SKM-1 treated with dmso at 0.1 percent for 144 hours (cell line): ENCODE results near the gene RRP15.

Experiments used
- DNase-seq: peaks from one replicate; lab custom pipeline; 2025; ENCODE audit not compliant: unreplicated experiment; lab: John Stamatoyannopoulos, UW

Gene RRP15

GRCh38 chr1:218361298-218362065 is 76.4 kb downstream of the RRP15 start:
- no peak for DNase-seq

- DNase-seq, result no peak
Measured at GRCh38 chr1:218362418-218363076, 77.5 kb downstream of the RRP15 start.

GRCh38 chr1:218363141-218363540 is 78.0 kb downstream of the RRP15 start:
- no peak for DNase-seq

GRCh38 chr1:218364028-218364710 is 79.1 kb downstream of the RRP15 start:
- DNase-seq, result no peak

- DNase-seq, result no peak
Measured at GRCh38 chr1:218365226-218365999, 80.3 kb downstream of the RRP15 start.

GRCh38 chr1:218366322-218367052 is 81.4 kb downstream of the RRP15 start:
- DNase-seq, result no peak

GRCh38 chr1:218367118-218367517 is 82.0 kb downstream of the RRP15 start:
- no peak for DNase-seq

- DNase-seq, result no peak
Measured at GRCh38 chr1:218368686-218369085, 83.6 kb downstream of the RRP15 start.

GRCh38 chr1:218369688-218370511 is 84.8 kb downstream of the RRP15 start:
- DNase-seq, result no peak

GRCh38 chr1:218371927-218372672 is 87.0 kb downstream of the RRP15 start:
- DNase-seq, result no peak

- no peak for DNase-seq
Measured at GRCh38 chr1:218374401-218375353, 89.6 kb downstream of the RRP15 start.

GRCh38 chr1:218376722-218377121 is 91.6 kb downstream of the RRP15 start:
- no peak for DNase-seq

- peak; percentile 39 for DNase-seq
Measured at GRCh38 chr1:218377143-218377660, 92.1 kb downstream of the RRP15 start.

- DNase-seq, result no peak
Measured at GRCh38 chr1:218380125-218380977, 95.3 kb downstream of the RRP15 start.

GRCh38 chr1:218382261-218382660 is 97.2 kb downstream of the RRP15 start:
- DNase-seq, result no peak

- no peak for DNase-seq
Measured at GRCh38 chr1:218383051-218383450, 98.0 kb downstream of the RRP15 start.

GRCh38 chr1:218383681-218384080 is 98.6 kb downstream of the RRP15 start:
- DNase-seq, result no peak
